Fibroblast of skin of right biceps (primary cell): Measurements from ENCODE around the gene CERS5.

ENCODE experiments used
- DNase-seq: peaks from one replicate; pipeline ENCODE4 v3.0.0-alpha.2; 2013

Gene CERS5

DNA sequence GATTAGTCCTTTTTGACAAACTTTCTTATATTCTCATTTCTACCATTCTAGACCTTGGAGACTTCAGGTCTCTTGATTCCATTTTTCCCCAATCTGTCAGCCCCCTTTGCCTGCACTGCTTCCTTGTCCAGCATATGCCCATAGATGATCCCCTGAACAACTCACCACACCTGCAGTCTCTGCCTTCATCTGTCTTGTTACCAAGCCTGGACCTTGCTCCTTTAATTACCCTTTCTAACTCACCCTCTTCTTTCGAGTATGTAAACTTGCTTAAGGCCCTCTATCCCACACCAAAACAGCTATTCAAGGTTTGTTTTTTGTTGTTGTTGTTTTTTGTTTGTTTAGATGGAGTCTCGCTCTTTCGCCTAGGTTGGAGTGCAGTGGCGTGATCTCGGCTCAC is 45.5 kb downstream of the CERS5 start:
- no peak for DNase-seq

DNA sequence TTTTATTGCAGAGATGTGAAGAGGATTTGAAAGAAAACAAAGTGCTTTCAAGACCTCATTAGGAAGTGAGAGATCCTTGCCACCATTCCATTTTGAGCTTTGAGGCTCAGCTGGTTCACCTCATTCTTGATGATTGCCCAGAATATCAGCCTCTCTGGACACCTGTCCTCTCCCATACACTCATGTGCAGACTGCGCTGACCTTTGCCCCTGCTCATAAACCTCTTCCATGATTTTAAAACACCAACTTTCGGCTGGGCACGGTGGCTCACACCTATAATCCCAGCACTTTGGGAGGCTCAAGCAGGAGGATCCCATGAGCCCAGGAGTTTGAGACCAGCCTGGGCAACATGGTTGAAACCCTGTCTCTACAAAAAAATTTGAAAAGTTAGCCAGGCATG is 46.2 kb downstream of the CERS5 start:
- DNase-seq: no peak

DNA sequence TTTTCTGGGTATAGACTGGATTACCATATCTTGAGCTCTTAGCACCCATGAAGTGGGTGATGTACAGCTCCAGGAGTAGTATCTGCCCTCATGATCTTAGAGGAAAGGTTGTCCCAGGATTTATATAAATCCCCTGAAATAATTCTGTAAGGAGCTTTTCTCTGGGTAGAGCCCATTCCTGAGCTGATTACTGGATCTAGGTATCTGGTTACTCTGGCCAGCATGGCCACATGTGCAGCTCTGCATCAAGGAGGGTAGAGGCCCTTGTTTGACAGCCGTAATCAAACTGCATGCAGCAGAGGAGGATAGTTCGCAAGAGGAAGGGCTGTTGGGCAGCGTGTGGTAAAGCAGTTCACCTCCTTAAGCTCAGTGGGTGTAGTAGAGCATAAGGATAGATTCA is 46.6 kb downstream of the CERS5 start:
- no peak for DNase-seq

DNA sequence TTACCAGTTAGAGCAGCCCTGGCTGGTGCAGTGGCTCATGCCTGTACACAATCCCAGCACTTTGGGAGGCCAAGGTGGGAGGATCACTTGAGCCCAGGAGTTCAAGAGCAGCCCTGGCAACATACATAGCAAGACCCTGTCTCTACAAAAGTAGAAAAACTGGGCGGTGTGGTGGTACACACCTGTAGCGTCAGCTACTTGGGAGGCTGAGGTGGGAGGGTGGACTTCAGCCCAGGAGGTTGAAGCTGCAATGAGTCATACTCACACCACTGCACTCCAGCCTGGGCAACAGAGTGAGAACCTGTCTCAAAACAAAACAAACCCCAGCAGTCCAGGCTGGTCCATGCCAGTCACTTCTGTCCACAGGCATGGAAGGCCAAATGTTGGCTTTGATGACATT is 47.8 kb downstream of the CERS5 start:
- no peak for DNase-seq

DNA sequence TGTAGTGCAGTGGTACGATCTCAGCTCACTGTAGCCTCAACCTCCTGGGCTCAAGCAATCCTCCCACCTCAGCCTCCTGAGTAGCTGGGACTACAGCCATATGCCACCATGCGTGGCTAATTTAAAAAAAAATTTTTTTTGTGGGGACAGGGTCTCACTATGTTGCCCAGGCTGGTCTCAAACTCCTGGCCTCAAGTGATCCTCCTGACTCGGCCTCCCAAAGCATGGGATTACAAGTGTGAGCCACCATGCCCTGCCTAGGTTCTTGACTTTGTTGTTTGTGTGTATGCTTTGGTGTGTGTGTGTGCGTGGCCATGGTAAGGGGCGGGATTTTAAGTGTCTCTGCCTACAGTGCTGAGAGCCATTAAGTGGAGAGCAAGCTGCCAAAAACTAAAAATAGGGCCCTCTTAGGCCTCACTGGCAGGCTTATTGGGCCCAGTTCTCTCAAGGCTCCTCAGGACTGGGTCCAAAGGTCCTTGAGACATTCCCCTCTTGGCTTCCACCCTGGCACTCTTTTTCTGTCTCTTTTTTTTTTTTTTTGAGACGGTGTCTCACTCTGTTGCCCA is 50.0 kb downstream of the CERS5 start:
- no peak for DNase-seq

DNA sequence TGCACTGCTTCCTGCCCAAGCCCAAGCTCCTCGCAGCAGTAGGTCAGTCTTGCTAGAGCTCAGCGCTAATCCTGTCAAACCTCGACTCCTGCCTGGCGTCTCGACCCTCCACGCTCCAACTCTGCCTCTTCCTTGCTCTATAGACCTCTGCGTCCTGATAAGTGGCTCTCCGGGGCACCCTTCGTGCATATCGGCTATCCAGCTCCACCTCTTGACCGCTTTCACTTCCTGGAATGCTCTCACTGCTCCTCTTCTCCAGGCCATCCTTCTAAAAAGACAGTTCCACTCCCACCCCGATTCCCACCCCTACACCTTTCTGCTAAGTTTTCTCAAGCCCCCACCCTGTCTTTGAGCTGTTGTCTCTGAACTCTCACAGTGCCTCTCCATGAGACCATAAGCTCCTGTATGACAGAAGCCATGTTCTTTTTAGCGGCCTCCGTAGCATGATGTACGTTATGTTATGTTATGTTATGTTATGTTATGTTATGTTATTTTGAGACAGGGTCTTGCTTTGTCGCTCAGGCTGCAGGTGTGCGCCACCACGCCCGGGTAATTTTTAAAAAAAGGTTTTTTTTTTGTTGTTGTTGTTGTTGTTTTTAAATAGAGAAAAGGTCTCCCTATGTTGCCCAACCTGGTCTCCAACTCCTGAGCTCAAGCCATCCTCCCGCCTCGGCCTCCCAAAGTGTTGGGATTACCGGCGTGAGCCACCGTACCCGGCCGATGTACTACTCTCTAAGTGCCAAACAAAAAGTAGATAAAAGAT is 54.5 kb downstream of the CERS5 start:
- peak; percentile 28 for DNase-seq

DNA sequence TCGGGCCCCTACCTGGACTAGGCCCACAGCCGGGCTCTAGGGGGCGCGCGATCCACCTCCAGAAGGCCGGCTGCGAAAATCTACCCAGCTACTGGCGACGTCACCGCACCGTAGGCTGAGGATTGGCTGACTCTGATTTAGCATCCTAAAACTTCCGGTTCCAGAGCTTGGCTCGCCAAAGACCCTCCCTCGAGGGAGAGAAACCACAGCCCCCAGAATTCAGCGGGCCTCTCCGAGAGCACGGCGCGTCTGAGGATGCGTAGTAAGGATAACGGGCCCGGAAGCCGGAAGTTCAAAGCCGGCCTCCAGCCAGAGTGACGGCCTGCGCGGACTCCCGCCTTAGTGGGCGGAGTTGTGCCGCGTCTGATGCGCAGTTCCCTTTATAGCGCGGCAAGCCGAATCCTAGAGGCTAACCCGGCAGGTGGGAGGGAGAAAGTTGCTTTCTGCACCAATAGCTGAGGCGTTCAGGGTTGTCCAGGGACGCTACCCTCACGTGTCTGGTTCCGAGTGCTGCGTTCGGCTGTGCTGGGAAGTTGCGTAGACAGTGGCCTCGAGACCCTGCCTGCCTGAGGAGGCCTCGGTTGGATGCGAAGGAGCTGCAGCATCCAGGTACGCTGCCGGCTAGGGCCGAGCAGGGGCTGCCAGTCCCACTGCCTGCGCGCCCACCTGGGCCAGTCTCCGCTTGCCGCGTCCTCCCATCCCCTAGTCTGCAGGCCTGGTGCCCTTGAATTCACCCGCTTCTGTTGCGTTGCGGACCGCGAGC is 55.3 kb downstream of the CERS5 start, which contains the start of gene COX14:
Gene COX14 (plus strand): TSS at position 544 of the 763 bp plus-strand sequence. CDS start 7,808 bp downstream, outside the sequence.
- peak; percentile 100 for DNase-seq

DNA sequence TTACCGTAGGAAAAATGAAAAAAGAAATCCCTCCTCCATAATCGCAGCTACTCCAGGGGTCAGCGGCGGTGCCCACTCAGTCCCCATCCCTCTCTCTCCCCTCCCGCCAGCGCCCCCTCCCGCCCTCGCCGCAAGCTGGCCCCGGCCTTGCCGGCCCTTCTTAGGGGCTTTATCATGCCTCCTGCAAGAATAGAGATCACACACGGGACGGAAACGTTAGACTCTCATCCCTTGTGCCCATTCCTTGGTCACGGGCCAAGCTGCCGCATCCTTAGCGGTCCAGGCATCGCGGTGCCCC is 55.8 kb downstream of the CERS5 start:
- DNase-seq: no peak

DNA sequence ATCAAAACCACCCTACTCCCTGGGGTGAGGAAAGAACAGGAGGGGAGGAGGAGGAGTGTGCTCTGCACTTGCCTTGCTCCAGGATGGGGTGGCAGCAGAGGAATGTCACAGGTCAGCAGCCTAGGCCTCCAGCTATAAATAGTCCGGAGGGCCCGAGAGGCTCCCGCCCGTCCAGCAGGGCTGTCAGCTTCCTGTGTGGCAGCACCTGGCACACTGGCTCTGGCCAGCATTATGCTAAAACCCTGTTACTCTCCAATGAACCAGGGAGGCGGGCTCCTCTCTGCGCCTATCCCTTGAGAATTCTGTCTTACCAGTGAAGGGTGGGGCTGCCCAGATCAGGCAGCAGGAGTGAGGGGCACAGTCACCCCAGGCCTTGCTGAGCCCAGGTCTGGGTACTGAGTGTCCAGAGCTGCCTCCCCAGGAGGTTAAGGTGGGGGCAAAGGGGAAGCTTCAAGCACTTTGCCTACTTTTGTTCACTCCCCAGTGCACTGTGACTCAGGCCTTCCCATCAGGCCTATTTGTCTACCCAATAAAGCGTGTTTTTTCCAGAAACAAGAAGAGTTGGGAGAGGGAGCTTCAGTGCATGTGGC is 56.3 kb downstream of the CERS5 start:
- DNase-seq: peak; percentile 17

DNA sequence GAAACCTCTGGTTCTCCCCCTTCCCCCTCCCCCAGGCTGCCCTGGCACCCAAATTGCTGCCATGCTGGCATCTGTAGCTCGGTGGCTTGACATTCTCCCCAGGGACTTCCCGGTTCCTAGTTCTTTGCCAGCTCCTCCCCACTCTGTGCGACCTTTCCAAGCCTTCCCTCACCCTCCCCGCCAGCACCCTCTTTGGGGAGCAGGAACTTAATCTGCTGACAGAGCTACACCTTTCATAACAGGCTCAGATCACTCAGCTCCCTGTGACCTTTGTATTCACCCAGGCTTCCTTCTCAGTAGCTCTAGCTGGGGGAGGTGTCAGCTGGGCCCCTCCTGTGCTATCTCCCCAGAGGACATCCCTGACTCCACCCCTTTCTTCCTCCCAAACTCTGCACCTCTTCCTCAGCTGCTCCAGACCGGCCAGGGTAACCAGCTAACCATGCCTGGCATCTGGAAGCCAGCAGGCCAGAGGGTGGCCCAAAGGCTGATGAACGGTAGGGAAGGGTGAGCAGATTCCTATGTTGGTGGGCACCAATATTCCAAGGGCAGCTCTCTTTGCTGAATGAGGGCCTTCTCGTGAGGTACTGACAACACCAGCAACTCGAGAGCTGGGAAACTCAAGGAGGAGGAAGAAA is 56.9 kb downstream of the CERS5 start:
- DNase-seq: no peak

DNA sequence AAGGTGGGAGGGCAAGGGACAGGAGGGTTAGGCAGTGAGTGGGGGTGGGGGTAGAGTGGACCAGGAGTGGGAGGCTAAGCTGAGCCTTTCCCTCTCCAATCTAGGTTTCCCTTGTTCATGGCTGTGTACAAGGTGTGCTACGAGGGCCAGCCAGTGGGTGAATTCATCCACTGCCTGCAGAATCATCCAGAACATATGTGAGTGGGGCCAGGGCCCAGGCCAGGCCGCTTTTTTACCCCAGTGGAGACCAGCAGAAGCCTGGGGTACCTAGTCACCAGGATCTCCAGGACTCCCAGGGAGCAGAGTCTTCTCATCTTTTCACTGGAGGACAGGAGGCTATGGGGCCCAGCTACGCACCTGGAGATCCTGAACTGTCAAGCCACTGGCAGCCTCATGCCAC is 57.9 kb downstream of the CERS5 start:
- DNase-seq: no peak

DNA sequence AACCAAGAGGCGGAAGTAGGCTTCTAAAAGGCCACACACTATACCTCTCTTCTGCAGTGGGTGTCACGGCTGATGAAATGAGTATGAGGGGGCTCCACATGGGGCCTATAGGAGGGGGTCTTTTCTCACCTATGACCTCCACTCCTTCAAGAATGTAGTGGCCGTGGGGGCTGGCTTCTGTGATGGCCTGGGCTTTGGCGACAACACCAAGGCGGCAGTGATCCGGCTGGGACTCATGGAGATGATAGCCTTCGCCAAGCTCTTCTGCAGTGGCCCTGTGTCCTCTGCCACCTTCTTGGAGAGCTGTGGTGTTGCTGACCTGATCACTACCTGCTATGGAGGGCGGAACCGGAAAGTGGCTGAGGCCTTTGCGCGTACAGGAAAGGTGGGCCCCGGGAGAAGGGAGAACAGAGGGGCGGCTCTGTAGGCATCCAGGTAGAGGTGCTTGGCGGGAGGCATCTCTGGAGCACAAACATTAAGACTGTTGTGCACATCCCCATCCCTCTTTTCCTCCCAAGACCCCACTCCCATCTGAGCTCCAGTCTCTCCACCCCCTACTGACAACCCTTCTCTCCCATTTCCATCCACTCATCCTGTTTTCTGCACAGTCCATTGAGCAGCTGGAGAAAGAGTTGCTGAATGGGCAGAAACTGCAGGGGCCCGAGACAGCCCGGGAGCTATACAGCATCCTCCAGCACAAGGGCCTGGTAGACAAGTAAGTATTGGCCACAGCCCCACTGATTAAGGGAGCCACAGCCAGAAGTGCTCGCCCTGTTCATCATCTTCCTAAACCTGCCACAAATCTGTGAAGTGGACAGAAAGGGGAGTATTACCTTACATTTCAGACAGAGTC is 59.5 kb downstream of the CERS5 start:
- no peak for DNase-seq

DNA sequence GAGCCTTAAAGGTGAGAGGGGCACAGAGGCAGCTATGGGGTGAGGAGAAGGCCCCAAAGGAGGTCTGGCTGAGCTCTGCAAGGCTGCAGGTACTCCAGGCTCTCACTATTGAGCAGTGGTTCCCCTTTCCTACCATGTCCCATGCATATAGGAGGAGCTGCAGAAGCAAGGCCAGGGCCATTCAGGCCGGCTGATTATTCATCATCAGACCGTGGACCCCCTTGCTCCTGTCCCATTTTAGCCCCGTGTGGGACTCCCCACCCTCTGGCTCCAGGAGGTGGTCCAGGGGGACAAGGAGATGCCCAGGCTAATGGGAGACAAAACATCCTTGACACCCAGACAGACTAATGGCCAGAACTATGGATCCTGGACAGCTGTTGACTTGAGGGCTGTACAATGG is 60.3 kb downstream of the CERS5 start:
- DNase-seq: no peak

DNA sequence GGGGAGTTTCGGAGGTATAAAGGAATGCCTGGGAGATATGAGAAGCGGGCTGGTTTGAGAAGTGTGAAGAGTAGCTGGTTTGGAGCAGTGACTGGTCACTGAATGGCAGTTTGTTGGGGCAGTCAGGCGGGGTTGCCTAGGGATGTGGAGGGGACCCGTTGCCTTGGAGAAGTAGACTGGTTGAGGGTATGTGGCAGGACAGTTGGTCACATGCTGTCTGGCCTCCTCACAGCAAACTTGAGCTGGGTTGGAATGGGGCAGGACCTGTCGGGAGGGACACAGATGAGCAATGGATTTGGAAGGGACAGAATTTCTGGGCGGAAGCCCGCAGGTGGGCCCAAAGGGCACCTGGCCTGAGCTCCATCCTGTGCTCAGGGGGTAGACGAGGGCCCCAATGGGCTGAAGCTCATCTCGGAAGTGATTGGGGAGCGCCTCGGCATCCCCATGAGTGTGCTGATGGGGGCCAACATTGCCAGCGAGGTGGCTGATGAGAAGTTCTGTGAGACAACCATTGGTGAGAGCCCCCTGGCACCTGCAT is 61.2 kb downstream of the CERS5 start:
- no peak for DNase-seq

DNA sequence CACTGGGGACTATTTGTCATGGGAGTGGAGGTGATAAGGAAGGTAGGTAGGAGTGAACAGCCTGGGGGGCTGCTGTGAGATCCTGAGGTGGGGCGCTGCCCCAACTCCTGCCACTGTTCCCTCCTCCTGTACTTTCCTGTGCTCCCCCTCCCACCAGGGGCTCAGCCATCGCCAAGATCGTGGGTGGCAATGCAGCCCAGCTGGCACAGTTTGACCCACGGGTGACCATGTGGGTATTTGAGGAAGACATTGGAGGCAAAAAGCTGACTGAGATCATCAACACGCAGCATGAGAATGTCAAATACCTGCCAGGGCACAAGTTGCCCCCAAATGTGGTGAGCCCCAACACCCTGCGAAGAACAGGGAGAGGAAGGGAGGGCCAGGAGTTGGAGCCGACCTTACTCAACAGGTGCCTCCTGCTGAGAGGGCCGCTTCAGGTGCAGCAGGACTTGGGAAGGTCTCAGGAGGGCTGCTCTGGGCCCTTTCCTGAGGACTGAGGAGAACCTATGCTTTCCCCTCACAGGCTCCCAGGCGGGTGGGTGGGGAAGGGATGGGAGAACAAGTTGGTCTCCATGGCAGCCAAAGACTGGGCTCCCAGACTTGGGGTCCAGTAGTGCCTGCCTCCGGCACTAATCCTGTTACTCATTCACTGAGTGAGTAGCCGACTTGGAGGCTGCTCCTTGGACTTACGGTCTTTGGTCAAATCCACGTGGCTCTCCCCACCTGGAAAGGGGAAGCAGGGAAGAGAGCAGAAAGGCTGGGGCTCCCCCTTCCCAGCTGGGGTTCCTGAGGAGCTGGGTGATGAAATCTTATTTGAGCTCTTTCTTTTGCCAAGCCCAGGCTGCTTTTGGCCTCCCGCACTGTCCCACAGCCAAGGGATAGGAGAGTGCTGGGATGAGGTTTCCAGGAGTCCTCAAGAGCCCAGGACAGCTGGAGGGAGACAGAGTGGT is 62.5 kb downstream of the CERS5 start:
- no peak for DNase-seq

DNA sequence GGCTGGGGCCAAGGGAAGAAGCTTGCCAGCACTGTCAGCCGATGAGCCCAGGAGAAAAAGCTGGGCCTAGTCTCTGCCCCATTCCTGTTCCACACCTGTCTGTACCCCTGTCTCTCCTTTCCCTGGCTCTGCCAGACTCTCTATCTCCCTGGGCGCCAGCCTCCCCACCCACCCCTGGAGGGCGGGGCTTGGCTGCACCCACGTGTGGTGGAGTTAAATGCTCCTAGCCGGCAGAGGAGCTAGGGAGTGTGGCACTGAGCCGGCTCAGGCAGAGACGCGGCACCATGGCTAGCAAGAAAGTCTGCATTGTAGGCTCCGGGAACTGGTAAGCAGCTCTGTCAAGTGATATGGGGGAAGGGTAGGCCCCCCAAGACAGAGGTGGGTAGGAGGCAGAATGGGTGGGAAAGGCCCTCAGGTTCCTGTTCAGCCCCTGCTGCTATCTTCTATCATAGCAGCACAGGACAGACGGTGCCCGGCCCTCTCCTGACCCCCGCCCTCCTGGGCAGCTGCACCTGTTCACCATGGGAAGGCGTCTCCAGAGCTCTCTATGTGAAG is 63.3 kb downstream of the CERS5 start, which contains the start of gene GPD1:
Gene GPD1 (plus strand): TSS at position 242 of the 555 bp plus-strand sequence. CDS start 43 bp downstream, at position 285.
- DNase-seq: no peak

DNA sequence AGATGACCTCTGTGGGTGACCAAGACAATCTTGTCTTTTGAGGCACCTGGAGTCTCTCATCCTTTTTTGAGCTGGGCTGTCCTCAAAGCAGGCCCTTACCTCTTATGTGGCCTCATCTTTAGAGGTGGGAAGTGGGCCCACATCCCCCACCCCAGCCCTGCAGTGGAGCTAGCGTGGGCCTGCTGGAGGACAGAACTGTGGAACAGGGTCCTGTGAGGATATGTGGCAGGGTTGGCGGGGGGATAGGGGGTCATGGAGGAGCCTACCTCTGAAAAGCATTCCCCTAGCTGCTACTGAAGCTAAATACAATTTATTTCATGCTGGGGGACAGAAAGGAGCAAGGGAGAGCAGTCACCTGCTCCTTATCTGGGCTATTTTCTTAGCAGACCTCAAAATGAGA is 63.8 kb downstream of the CERS5 start:
- DNase-seq: no peak

DNA sequence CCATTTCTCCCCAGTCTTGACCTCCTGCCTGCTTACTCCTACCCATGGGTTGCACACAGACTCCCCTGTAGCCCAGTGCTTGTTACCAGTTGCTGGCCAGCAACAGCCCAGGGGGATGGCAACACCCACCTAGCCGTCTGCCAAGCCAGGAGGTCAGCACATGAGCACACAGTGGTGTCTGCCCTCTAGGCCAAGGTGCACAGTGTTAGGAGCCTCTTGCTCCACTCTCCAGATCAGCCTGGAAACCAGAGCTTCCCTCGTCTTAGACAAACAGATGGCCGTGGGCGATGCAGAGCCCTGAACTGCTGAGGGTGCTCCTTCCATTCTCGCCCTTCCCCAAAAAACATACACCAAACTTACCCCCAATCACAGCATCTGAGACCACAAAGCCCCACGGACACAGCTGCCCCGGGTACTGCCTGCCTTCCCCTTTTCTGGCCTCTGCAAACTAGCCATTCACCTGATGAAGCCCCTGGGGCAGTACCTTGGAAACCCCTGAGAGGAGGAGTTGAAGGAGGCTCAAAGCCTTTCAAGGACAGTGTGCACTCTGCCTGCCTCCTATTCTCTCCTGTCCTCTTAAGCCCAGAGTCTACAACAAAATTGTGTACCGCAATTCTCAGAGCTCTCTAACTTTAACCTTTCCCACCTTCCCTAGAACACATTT is 64.4 kb downstream of the CERS5 start:
- no peak for DNase-seq

DNA sequence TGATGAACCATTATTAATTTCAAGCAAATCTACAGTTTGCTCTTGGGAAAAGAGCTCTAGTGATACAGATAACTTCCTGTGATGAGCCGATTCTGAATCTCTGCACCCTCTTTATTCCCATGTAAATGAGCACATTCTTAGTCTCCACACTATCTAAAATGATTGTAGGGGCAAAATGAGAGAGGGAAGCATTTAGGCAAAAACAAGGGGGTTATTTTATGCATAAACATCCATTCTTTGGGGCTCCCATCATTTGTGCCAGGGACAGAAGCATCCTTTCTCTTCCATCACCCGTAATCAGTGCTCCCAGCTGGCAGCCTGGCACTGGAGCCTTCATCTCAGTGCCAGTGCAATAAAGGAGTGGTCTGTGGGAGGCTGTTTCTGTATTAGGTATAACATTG is 65.0 kb downstream of the CERS5 start:
- DNase-seq: no peak

DNA sequence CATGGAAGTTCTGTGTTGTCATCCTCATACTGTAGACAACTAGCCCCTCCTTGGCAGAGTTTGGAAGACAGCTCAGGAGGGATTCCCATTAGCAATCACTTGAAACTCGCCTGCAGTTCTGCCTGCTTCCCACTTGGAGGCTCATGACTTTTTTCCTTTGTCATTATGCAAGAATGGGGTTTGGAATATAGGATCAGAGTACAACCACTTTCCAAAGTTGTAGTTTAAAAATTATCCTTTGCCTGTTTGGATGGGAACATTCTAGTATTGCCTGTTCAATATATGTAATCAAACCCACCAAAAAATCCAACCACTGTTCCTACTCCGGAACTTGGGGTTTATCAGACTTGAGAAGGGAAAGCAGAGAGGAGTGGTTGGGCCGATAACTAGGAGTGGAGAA is 65.5 kb downstream of the CERS5 start:
- peak; percentile 52 for DNase-seq
